Activated CD4-positive, alpha-beta memory T cell treated with anti-CD3 and anti-CD28 coated beads for 36 hours (primary cell): ENCODE measurements around the gene CSNK2A2. TPM values are rescaled to one million over a fixed set of nuclear protein-coding genes. Genes with fewer than 3 reads are reported as not detected.

Source experiments
- total RNA-seq, 2 experiments: library from RNA; stranded (reverse); gene quantifications; one replicate each; pipeline ENCODE4 v1.2.3, GENCODE V29; 2021

Gene CSNK2A2
- total RNA-seq, 2 experiments from 2014 or later = 76.9 to 82.0 TPM

Other genes starting within 250 kb of the CSNK2A2 start
- not detected for gene CNGB1, start 227.0 kb downstream of the CSNK2A2 start, total RNA-seq
- gene ZNF319, start 197.4 kb downstream of the CSNK2A2 start, total RNA-seq = 1 to 10 TPM; 6.5 to 8.1 TPM
- gene USB1, start 196.7 kb downstream of the CSNK2A2 start, total RNA-seq = 10 to 100 TPM; 42.2 to 46.0 TPM
- under 1 TPM; 0.46 to 0.71 TPM for gene MMP15, start 172.4 kb downstream of the CSNK2A2 start, total RNA-seq
- 10 to 100 TPM; 37.2 to 38.6 TPM for gene CFAP20, start 68.7 kb downstream of the CSNK2A2 start, total RNA-seq
- not detected for gene PRSS54, start 96.9 kb upstream of the CSNK2A2 start, total RNA-seq
- 10 to 100 TPM; 13.8 to 14.0 TPM for gene GINS3, start 194.4 kb upstream of the CSNK2A2 start, total RNA-seq